B cell (primary cell): ENCODE results near the gene FRMD6. TPM values are rescaled to one million over a fixed set of nuclear protein-coding genes. Genes with fewer than 3 reads are reported as not detected.
"Not testable (repeated sequence)": the region's sequence is repeated elsewhere in the genome, so short reads cannot be mapped to it uniquely, and the experiment has no call there.

Source experiments
- ATAC-seq: fragments of 200-7000 bp; cut with Tn5 transposase; one replicate; pipeline ENCODE4 v1.10.0; 2021; ENCODE audit warnings: low read depth, mild to moderate bottlenecking, moderate number of reproducible peaks, moderate library complexity
- CTCF ChIA-PET: fragments of 350-600 bp; sonication (Branson Sonifier 250); formaldehyde crosslinking; loops from one replicate; lab custom pipeline; 2021; ENCODE audit warnings: antibody characterized with exemption, inconsistent platforms; lab: Charles Lee
- POLR2A ChIA-PET: fragments of 350-600 bp; sonication (Branson Sonifier 250); formaldehyde crosslinking; loops from one replicate; lab custom pipeline; 2021; ENCODE audit warnings: antibody characterized with exemption; lab: Charles Lee
- DNase-seq: peaks from one replicate; pipeline ENCODE4 v3.0.0; 2013
- H2AFZ ChIP-seq: 2 replicates; pipeline ENCODE4 v1.6.1; 2012; ENCODE audit warnings: mild to moderate bottlenecking, low read depth, low read length; ENCODE audit not compliant: insufficient read depth, poor library complexity, severe bottlenecking
- H3K27ac ChIP-seq, 2 donors: 1 replicate in 1 of 2; 2 replicates in 1 of 2; pipeline ENCODE4 v1.5.1; 2012 to 2013; ENCODE audit warnings: low read length in 2 of 2, mild to moderate bottlenecking in 2 of 2, moderate library complexity in 1 of 2
- H3K27me3 ChIP-seq, 4 experiments: fragments of 200-600 bp in 1 of 4; sonication (generic) in 1 of 4; replicated peaks in 1 of 4; 1 replicate in 2 of 4; 2 replicates in 2 of 4; pipeline versions ENCODE4 v1.6.1 to v1.7.0; 2013 to 2016; ENCODE audit warnings: low read length in 3 of 4, mild to moderate bottlenecking in 2 of 4, mixed read lengths in 1 of 4, moderate library complexity in 1 of 4; ENCODE audit not compliant: insufficient read depth in 4 of 4, control insufficient read depth in 3 of 4; ENCODE audit errors: control extremely low read depth in 1 of 4
- H3K36me3 ChIP-seq, 2 experiments: replicated peaks in 1 of 2; 1 replicate in 1 of 2; 2 replicates in 1 of 2; pipeline versions ENCODE4 v1.6.1 to v1.7.1; 2013; ENCODE audit warnings: low read length in 1 of 2; ENCODE audit not compliant: insufficient read depth in 2 of 2, control insufficient read depth in 1 of 2; ENCODE audit errors: control extremely low read depth in 1 of 2, extremely low read depth in 1 of 2
- H3K4me1 ChIP-seq, 2 donors: fragments of 200-600 bp in 1 of 2; sonication (generic) in 1 of 2; 1 replicate in 1 of 2; 2 replicates in 1 of 2; pipeline versions ENCODE4 v1.5.1 to v1.6.1; 2013 to 2017; ENCODE audit warnings: low read length in 2 of 2; ENCODE audit not compliant: control insufficient read depth in 2 of 2, insufficient read depth in 2 of 2
- H3K4me2 ChIP-seq: replicated peaks from 2 replicates; pipeline ENCODE3; 2012; ENCODE audit warnings: mild to moderate bottlenecking, low read depth, low read length; ENCODE audit not compliant: poor library complexity, severe bottlenecking
- H3K4me3 ChIP-seq, 5 experiments: fragments of 200-600 bp in 1 of 5; sonication (generic) in 1 of 5; 1 replicate in 3 of 5; 2 replicates in 2 of 5; pipeline versions ENCODE4 v1.5.1 to v1.7.0; 2011 to 2016; ENCODE audit warnings: low read length in 4 of 5, mild to moderate bottlenecking in 4 of 5, low read depth in 2 of 5, control low read depth in 1 of 5, moderate library complexity in 1 of 5; ENCODE audit not compliant: insufficient read depth in 1 of 5; ENCODE audit errors: control extremely low read depth in 1 of 5, extremely low read depth in 1 of 5
- H3K79me2 ChIP-seq: fragments of 200-600 bp; sonication (generic); one replicate; pipeline ENCODE4 v1.6.0; 2016; ENCODE audit warnings: low read length; ENCODE audit not compliant: control insufficient read depth, insufficient read depth
- H3K9ac ChIP-seq: fragments of 200-600 bp; sonication (generic); 2 replicates; pipeline ENCODE4 v1.6.1; 2017; ENCODE audit warnings: mild to moderate bottlenecking, low read length, moderate library complexity
- H3K9me3 ChIP-seq, 3 donors: one replicate each; pipeline versions ENCODE4 v1.6.1 to v1.7.1; 2013; ENCODE audit warnings: low read length in 2 of 3; ENCODE audit not compliant: control insufficient read depth in 2 of 3, insufficient read depth in 1 of 3; ENCODE audit errors: control extremely low read depth in 1 of 3
- H4K20me1 ChIP-seq: 2 replicates; pipeline ENCODE4 v1.6.0; 2012; ENCODE audit warnings: mild to moderate bottlenecking, low read length; ENCODE audit not compliant: insufficient read depth, control insufficient read depth, poor library complexity, severe bottlenecking
- H3K27ac Mint-ChIP-seq: one replicate; pipeline ENCODE4 v1.8.0; 2021; ENCODE audit warnings: mixed read lengths
- H3K27me3 Mint-ChIP-seq: one replicate; pipeline ENCODE4 v1.8.0; 2021; ENCODE audit warnings: mixed read lengths
- H3K4me1 Mint-ChIP-seq: one replicate; pipeline ENCODE4 v1.8.0; 2021; ENCODE audit warnings: mixed read lengths
- H3K4me3 Mint-ChIP-seq: one replicate; pipeline ENCODE4 v1.8.0; 2021; ENCODE audit warnings: mixed read lengths
- H3K9me3 Mint-ChIP-seq: one replicate; pipeline ENCODE4 v1.8.0; 2022; ENCODE audit warnings: mixed read lengths; ENCODE audit not compliant: insufficient read depth
- CTCF ChIP-seq: fragments of 200-600 bp; IDR thresholded peaks from one replicate; pipeline ENCODE4 v1.8.0; 2022; ENCODE audit warnings: antibody characterized with exemption, mild to moderate bottlenecking
- EZH2 ChIP-seq: IDR thresholded peaks from 2 replicates; pipeline ENCODE4 v1.6.1; 2012; ENCODE audit warnings: borderline replicate concordance, low read depth, mild to moderate bottlenecking, moderate library complexity, low read length; ENCODE audit not compliant: insufficient read depth, poor library complexity, severe bottlenecking
- WGBS: methylation state at CpG from one replicate; pipeline ENCODE4 v1.1.5; 2013; ENCODE audit warnings: missing lambda C conversion rate; ENCODE audit not compliant: insufficient coverage; 5-methylcytosine and 5-hydroxymethylcytosine counted together
- intact Hi-C: fragments of 100-400 bp; cut with micrococcal nuclease; formaldehyde crosslinking; loops from one replicate; pipeline ENCODE4 v1.10.0; 2022
- polyA plus RNA-seq: library from polyadenylated mRNA; depleted of rRNA; stranded (reverse); fragments of >200 nt; gene quantifications from 2 replicates; pipeline ENCODE4 v1.2.3, GENCODE V29; 2012
- total RNA-seq, 2 donors: library from RNA; stranded (reverse); fragments of 120-200 nt in 1 of 2; gene quantifications; 1 replicate in 1 of 2; 2 replicates in 1 of 2; pipeline versions ENCODE4 v1.2.3 to v1.2.4, GENCODE V29; 2013 to 2022

FRMD6 gene
- total and polyA plus RNA-seq, 2 donors (not counting 1 experiment from before 2014, with no cell fraction given), result 0.03 to 0.30 TPM

GRCh38 chr14:51628238-51628637 is 23.5 kb upstream of the FRMD6 start:
- Mint-ChIP-seq H3K9me3 (no peaks in the 10 kb centered on the region), H3K27me3 (peaks cover 19% of the 10 kb centered on the region), H3K4me1 (peaks cover 7% of the 10 kb centered on the region), H3K27ac (no peak overlapping the region), H3K4me3 (no peak overlapping the region)
- ChIA-PET POLR2A (no interaction called here), CTCF (no interaction called here)
- Histone ChIP-seq H4K20me1 (no peaks in the 10 kb centered on the region), H3K36me3 (no peaks in the 10 kb centered on the region), H3K27ac (no peak overlapping the region), H3K27me3 (no peaks in the 10 kb centered on the region), H2AFZ (no peak overlapping the region), H3K4me3 (no peak overlapping the region), H3K9me3 (no peaks in the 10 kb centered on the region), H3K79me2 (no peaks in the 10 kb centered on the region), H3K4me1 (no peaks in the 10 kb centered on the region), H3K9ac (no peak overlapping the region), H3K4me2 (no peak overlapping the region)
- WGBS, result no CpG with 5 or more reads among the region's 1 CpG
- ATAC-seq (no peak), DNase-seq (no peak)
- TF ChIP-seq EZH2 (no peak), CTCF (no peak)
- intact Hi-C loops, result no loop called here

GRCh38 chr14:51630987-51631386 is 20.7 kb upstream of the FRMD6 start:
- no peaks in the 10 kb centered on the region for H3K36me3 ChIP-seq
- DNase-seq, result no peak
- ATAC-seq, result no peak
- H3K79me2 ChIP-seq, result no peaks in the 10 kb centered on the region
- intact Hi-C loops, result no loop called here
- TF ChIP-seq CTCF (no peak), EZH2 (no peak)
- H3K4me2 ChIP-seq, result no peak overlapping the region
- H3K4me3 Mint-ChIP-seq, result no peak overlapping the region
- peaks cover 25% of the 10 kb centered on the region for H3K27me3 Mint-ChIP-seq
- ChIA-PET POLR2A (no interaction called here), CTCF (no interaction called here)
- H3K9me3 Mint-ChIP-seq, result no peaks in the 10 kb centered on the region
- H3K4me3 ChIP-seq, result no peak overlapping the region
- H3K9me3 ChIP-seq, result no peaks in the 10 kb centered on the region
- peaks cover 0 to 9% (median 0%) of the 10 kb centered on the region in 4 experiments for H3K27me3 ChIP-seq
- H2AFZ ChIP-seq, result no peak overlapping the region
- H3K4me1 Mint-ChIP-seq, result peaks cover 3% of the 10 kb centered on the region
- 86% methylated on average over 1 of the region's 2 CpGs for WGBS
- H3K4me1 ChIP-seq, result no peaks in the 10 kb centered on the region
- no peak overlapping the region for H3K27ac ChIP-seq
- H3K9ac ChIP-seq, result no peak overlapping the region
- H3K27ac Mint-ChIP-seq, result no peak overlapping the region
- no peaks in the 10 kb centered on the region for H4K20me1 ChIP-seq

DNA sequence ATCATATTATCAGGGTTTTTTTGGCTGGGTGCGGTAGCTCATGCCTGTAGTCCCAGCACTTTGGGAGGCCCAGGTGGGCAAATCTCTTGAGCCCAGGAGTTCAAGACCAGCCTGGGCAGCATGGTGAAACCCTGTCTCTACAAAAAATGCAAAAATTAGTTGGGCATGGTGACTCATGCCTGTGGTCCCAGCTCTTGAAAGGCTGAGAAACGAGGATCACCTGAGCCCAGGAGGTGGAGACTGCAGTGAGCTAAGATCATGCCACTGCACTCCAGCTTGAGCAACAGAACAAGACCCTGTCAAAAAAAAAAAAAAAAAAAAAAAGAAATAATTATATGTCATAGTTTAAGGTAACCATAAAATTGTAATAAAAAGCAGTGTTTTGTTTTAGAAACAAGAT is 18.4 kb upstream of the FRMD6 start:
- DNase-seq, H3K4me3 ChIP-seq, intact Hi-C loops, H3K4me1 ChIP-seq, H4K20me1 ChIP-seq, H3K4me2 ChIP-seq, POLR2A ChIA-PET, H3K9ac ChIP-seq, H3K36me3 ChIP-seq, H3K4me1 Mint-ChIP-seq, H3K4me3 Mint-ChIP-seq, H3K27ac Mint-ChIP-seq, H3K27ac ChIP-seq, H3K79me2 ChIP-seq, H2AFZ ChIP-seq, CTCF ChIA-PET, ATAC-seq, H3K9me3 Mint-ChIP-seq, H3K9me3 ChIP-seq: not testable (repeated sequence)
- peaks cover 0 to 14% (median 0%) of the 10 kb centered on the region in 4 experiments for H3K27me3 ChIP-seq
- WGBS, result 89% methylated on average over 2 of the region's 2 CpGs
- H3K27me3 Mint-ChIP-seq, result peaks cover 32% of the 10 kb centered on the region
